ENCODE results near the gene QKI. TPM values are rescaled to one million over a fixed set of nuclear protein-coding genes. Genes with fewer than 3 reads are reported as not detected.

Gene QKI
- total RNA-seq, 2 donors from 2014 or later = 127 to 192 TPM

- no peak for ATAC-seq (ENCODE audit: insufficient number of reproducible peaks, low FRiP score, low read depth)
- no peak for DNase-seq (ENCODE audit: low spot score)
- Histone ChIP-seq H3K27me3 (replicated peaks; ENCODE audit: insufficient read depth) (no peaks in the 10 kb centered on the region), H3K9me3 (no peaks in the 10 kb centered on the region), H3K4me1 (ENCODE audit: control insufficient read depth in 1 of 2, low read depth in 2 of 2) (no peaks in the 10 kb centered on the region), H3K27ac (no peak overlapping the region), H3K4me3 (no peak overlapping the region), H3K36me3 (no peaks in the 10 kb centered on the region)
- TF ChIP-seq CTCF (IDR thresholded peaks at IDR 0.05) = no peak
These were observed 178.4 kb downstream of the QKI start for GRCh38 chr6:163592872-163593271.

- Histone ChIP-seq H3K4me1 (ENCODE audit: control insufficient read depth in 1 of 2, low read depth in 2 of 2) (no peaks in the 10 kb centered on the region), H3K4me3 (no peak overlapping the region), H3K9me3 (no peaks in the 10 kb centered on the region), H3K27ac (no peak overlapping the region), H3K36me3 (no peaks in the 10 kb centered on the region), H3K27me3 (replicated peaks; ENCODE audit: insufficient read depth) (no peaks in the 10 kb centered on the region)
- ATAC-seq (ENCODE audit: insufficient number of reproducible peaks, low FRiP score, low read depth) (no peak), DNase-seq (ENCODE audit: low spot score) (no peak)
- TF ChIP-seq CTCF (IDR thresholded peaks at IDR 0.05) = no peak
These were observed 181.7 kb downstream of the QKI start for GRCh38 chr6:163596174-163596573.

DNA sequence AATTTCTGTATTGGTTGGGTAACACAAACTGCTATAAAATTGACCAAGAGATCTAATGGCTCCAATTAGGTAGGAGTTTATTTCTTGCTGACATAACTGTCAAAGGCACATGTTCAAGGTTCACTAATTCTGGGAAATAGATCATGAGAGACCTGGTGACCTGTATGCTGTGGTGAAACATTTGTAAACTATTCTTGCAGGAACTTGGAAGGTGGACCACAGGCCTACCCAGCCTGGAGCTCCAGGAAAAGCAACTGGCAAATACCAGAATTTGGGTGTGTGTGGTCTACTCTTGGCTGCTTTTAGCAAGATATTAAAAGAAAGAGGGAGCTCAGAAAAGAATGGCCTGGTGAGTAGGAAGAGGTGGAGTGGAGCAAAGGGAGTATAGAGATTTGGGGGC lies 184.6 kb downstream of the QKI start:
- no peak for TF ChIP-seq CTCF (IDR thresholded peaks at IDR 0.05)
- Histone ChIP-seq H3K4me3 (no peak overlapping the region), H3K36me3 (no peaks in the 10 kb centered on the region), H3K4me1 (ENCODE audit: control insufficient read depth in 1 of 2, low read depth in 2 of 2) (no peaks in the 10 kb centered on the region), H3K27me3 (replicated peaks; ENCODE audit: insufficient read depth) (no peaks in the 10 kb centered on the region), H3K27ac (no peak overlapping the region), H3K9me3 (no peaks in the 10 kb centered on the region)
- no peak for ATAC-seq (ENCODE audit: insufficient number of reproducible peaks, low FRiP score, low read depth)
- DNase-seq (ENCODE audit: low spot score) = no peak

DNA sequence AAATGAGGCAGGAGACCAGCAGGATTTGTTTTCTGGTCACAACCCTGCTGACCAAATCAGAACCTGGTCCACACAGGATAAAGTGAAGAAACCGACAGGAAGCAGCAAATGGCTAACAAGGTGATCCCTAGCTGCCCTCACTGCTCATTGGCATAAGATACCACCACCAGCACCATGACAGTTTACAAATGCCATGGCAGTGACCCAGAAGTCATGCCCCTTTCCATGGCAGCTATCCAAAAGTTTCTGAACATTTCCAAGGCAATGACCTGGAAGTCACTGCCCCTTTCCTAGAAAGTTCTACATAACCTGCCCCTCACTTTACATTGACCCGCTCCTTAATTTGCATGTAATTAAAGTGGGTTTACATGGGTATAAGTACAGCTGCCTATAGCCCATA lies 185.2 kb downstream of the QKI start:
- TF ChIP-seq CTCF (IDR thresholded peaks at IDR 0.05) = no peak
- Histone ChIP-seq H3K27ac (no peak overlapping the region), H3K4me1 (ENCODE audit: control insufficient read depth in 1 of 2, low read depth in 2 of 2) (no peaks in the 10 kb centered on the region), H3K27me3 (replicated peaks; ENCODE audit: insufficient read depth) (no peaks in the 10 kb centered on the region), H3K9me3 (no peaks in the 10 kb centered on the region), H3K36me3 (no peaks in the 10 kb centered on the region), H3K4me3 (no peak overlapping the region)
- ATAC-seq (ENCODE audit: insufficient number of reproducible peaks, low FRiP score, low read depth) (no peak), DNase-seq (ENCODE audit: low spot score) (no peak)

DNA sequence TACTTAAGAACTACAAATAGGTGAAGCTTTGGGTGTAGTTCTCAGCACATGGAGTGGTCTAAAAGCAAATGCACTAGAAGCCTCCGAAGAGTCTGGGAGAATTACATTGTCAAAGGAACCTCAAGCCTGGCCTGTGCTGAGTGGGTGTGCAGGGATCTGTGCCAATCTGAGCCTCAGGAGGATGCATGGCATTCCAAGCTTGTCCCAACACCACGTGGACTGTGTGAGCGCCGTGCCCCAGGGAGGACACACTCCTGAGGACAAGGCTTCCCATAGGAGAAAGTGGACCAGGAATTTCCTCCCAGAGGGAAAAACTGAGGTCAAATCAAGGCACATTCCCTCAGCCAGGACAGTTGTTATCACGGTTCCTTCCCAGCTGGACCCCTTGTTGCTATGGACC lies 185.8 kb downstream of the QKI start:
- H3K9me3 ChIP-seq = no peaks in the 10 kb centered on the region
- no peak for ATAC-seq (ENCODE audit: insufficient number of reproducible peaks, low FRiP score, low read depth)
- no peaks in the 10 kb centered on the region for H3K36me3 ChIP-seq
- no peak for DNase-seq (ENCODE audit: low spot score)
- H3K27ac ChIP-seq = no peak overlapping the region
- no peak overlapping the region for H3K4me3 ChIP-seq
- H3K4me1 ChIP-seq (ENCODE audit: control insufficient read depth in 1 of 2, low read depth in 2 of 2) = no peaks in the 10 kb centered on the region
- no peak for TF ChIP-seq CTCF (IDR thresholded peaks at IDR 0.05)
- no peaks in the 10 kb centered on the region for H3K27me3 ChIP-seq (replicated peaks; ENCODE audit: insufficient read depth)

Measured in thoracic aorta (tissue), 2 donors.